ENCODE measurements around the gene ATP5MG. TPM values are rescaled to one million over a fixed set of nuclear protein-coding genes. Genes with fewer than 3 reads are reported as not detected.

Gene ATP5MG
- total RNA-seq, 6 donors from 2014 or later = 22.2 to 178 (median 58.0) TPM

GRCh38 chr11:118443590-118444218, 42.3 kb downstream of the ATP5MG start:
- Histone ChIP-seq H3K36me3 (no peaks in the 10 kb centered on the region), H3K4me3 (no peak overlapping the region), H3K27ac (no peak overlapping the region), H3K27me3 (no peaks in the 10 kb centered on the region), H3K4me1 (peaks cover 49 to 63% (median 52%) of the 10 kb centered on the region in 4 donors), H3K9me3 (no peaks in the 10 kb centered on the region)
- 61 to 75% methylated on average over 2 of the region's 2 CpGs for WGBS, 2 donors
- TF ChIP-seq EP300 (IDR thresholded peaks at IDR 0.05) (no peak), POLR2A (IDR thresholded peaks at IDR 0.05) (no peak), CTCF (IDR thresholded peaks at IDR 0.05) (no peak), POLR2AphosphoS5 (IDR thresholded peaks at IDR 0.05) (no peak)
- DNase-seq = no peak
- no peak for ATAC-seq (ENCODE audit: low FRiP score in 2 of 2)

DNA sequence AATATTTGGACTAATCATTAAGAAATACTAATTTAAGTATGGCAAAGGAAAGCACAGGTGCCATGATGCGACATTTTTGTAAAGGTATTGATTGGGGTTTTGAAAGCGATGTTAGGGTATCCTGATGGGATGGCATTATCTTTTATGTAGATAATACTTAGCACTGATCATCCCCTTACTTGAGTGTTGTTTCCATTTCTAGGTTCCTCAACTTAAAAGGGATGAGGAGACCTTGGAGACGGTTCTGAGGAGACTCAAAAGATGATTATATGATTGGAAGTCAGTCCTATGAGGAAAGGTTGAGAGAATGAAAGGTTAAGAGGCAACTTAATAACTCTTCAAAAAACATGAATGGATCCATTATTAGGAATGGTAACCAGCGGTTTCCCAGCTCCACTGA, 46.0 kb downstream of the ATP5MG start:
- DNase-seq (no peak), ATAC-seq (ENCODE audit: low FRiP score in 2 of 2) (no peak)
- Histone ChIP-seq H3K27ac (no peak overlapping the region), H3K4me3 (no peak overlapping the region), H3K27me3 (no peaks in the 10 kb centered on the region), H3K4me1 (peaks cover 17 to 37% (median 20%) of the 10 kb centered on the region in 4 donors), H3K36me3 (peaks cover 0 to 5% (median 0%) of the 10 kb centered on the region in 4 donors), H3K9me3 (no peaks in the 10 kb centered on the region)
- WGBS, 2 donors = 90% methylated on average over 4 of the region's 4 CpGs
- TF ChIP-seq CTCF (IDR thresholded peaks at IDR 0.05) (no peak), POLR2A (IDR thresholded peaks at IDR 0.05) (no peak), EP300 (IDR thresholded peaks at IDR 0.05) (no peak), POLR2AphosphoS5 (IDR thresholded peaks at IDR 0.05) (no peak)

DNA sequence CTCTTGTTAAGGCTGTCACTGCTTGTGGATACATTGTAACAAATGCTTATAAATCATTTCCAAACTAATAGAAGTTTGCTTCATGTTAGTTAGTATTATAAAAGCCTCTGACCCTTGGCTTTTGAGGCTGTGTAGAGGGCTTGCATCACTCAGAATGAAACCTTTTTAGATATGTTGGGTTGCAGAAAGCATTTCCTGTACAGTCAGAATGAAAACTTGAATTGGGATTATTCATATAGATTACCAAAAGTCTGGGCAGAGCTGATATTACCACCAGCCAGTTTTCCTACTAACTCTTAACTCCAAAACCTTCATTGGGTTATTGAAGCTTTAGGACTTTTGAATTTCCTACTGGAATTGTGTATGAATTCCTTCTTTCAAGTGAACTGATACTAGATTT, 46.9 kb downstream of the ATP5MG start:
- Histone ChIP-seq H3K9me3 (no peaks in the 10 kb centered on the region), H3K36me3 (peaks cover 0 to 5% (median 0%) of the 10 kb centered on the region in 4 donors), H3K27me3 (no peaks in the 10 kb centered on the region), H3K27ac (peak overlapping the region in 1 of 4 donors; percentile 44), H3K4me1 (peaks cover 9 to 29% (median 14%) of the 10 kb centered on the region in 4 donors), H3K4me3 (no peak overlapping the region)
- TF ChIP-seq POLR2AphosphoS5 (IDR thresholded peaks at IDR 0.05) = no peak
- TF ChIP-seq POLR2A (IDR thresholded peaks at IDR 0.05) = no peak
- TF ChIP-seq CTCF (IDR thresholded peaks at IDR 0.05) = no peak
- TF ChIP-seq EP300 (IDR thresholded peaks at IDR 0.05) = no peak
- ATAC-seq (ENCODE audit: low FRiP score in 2 of 2) (no peak), DNase-seq (no peak)

DNA sequence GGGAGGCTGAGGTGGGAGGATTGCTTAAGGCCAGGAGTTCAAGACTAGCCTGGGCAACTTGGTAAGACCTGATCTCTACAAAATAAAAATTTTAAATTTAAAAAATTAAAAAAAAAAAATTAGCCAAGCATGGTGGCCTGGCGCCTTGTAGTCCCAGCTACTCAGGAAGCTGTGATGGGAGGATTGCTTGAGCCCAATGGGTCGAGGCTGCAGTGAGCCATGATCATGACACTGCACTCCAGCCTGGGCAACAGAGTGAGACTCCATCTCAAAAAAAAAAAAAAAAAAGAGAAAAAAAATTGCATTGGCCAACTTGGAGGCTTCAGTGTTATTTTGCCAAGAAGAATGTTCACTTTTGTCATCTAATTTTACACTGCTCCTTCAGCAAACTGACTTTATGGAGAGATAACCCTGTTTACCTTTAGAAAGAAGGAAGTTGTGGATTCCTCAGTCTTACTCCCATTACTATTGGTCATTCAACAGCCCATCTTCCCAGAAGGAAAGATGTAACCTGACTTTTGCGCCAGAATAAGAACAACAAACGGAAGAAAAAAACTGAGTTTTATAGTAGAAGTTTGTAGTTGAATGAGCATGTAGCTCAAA, 48.0 kb downstream of the ATP5MG start:
- 68 to 95% methylated on average over 4 of the region's 4 CpGs for WGBS, 2 donors
- no peaks in the 10 kb centered on the region for H3K27me3 ChIP-seq

More for the DNA sequence above, 48.0 kb downstream of the ATP5MG start:
- Histone ChIP-seq H3K36me3 (peaks cover 0 to 5% (median 0%) of the 10 kb centered on the region in 4 donors), H3K4me3 (no peak overlapping the region), H3K9me3 (no peaks in the 10 kb centered on the region), H3K27ac (no peak overlapping the region), H3K4me1 (peaks cover 3 to 21% (median 9%) of the 10 kb centered on the region in 4 donors)
- TF ChIP-seq POLR2AphosphoS5 (IDR thresholded peaks at IDR 0.05) (no peak), CTCF (IDR thresholded peaks at IDR 0.05) (no peak), POLR2A (IDR thresholded peaks at IDR 0.05) (no peak), EP300 (IDR thresholded peaks at IDR 0.05) (no peak)
- DNase-seq (no peak), ATAC-seq (ENCODE audit: low FRiP score in 2 of 2) (no peak)
